ENCODE data around the gene HMCN2.

DNA sequence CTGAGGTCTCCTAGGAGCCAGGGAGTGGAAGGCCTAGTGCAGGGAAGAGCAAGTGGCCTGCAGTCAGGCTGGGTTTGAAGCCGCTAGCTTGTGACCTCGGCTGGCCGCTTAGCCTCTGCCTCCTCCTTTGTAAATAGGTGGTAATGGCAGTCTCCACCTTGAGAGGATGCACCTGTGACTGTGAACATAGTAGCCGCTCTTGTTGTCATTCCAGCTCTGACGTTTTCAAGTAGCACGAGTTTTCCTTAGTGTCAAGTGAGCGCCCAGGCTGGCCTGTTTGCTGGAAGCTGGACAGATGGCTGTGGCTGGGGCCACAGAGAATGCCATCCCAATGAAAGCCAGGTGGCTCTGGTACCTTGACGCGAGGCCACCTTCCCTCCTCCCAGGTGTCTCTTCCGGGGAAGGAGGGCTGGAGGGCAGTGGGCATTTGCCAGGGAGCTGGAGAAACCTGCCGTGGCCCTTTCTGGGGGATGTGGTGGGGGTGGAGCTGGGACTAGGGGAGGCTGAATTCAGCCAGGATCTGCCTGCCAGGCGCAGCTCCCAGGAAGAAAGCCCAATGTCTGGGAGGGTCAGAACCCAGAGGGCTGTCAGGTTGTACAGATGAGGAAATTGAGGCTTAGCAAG lies 181.7 kb downstream of the HMCN2 start:
- TF ChIP-seq, protein P1, sequence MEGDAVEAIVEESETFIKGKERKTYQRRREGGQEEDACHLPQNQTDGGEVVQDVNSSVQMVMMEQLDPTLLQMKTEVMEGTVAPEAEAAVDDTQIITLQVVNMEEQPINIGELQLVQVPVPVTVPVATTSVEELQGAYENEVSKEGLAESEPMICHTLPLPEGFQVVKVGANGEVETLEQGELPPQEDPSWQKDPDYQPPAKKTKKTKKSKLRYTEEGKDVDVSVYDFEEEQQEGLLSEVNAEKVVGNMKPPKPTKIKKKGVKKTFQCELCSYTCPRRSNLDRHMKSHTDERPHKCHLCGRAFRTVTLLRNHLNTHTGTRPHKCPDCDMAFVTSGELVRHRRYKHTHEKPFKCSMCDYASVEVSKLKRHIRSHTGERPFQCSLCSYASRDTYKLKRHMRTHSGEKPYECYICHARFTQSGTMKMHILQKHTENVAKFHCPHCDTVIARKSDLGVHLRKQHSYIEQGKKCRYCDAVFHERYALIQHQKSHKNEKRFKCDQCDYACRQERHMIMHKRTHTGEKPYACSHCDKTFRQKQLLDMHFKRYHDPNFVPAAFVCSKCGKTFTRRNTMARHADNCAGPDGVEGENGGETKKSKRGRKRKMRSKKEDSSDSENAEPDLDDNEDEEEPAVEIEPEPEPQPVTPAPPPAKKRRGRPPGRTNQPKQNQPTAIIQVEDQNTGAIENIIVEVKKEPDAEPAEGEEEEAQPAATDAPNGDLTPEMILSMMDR (IDR thresholded peaks at IDR 0.05) = no peak
- TF ChIP-seq POLR2A (IDR thresholded peaks at IDR 0.05) (no peak), POLR2AphosphoS5 (IDR thresholded peaks at IDR 0.05) (no peak)

Measured in upper lobe of left lung (tissue), 4 donors.